Ureter (tissue), 1 donor: ENCODE data around the gene CPXM1. TPM values are rescaled to one million over a fixed set of nuclear protein-coding genes. Genes with fewer than 3 reads are reported as not detected.
A peak's percentile ranks its signal among the peaks of the same experiment; 100 is the strongest.

ENCODE experiments used
- DNase-seq: peaks from one replicate; pipeline ENCODE4 v3.0.0-alpha.2; 2020; ENCODE audit warnings: low spot score
- total RNA-seq: library from RNA; stranded (reverse); gene quantifications from one replicate; pipeline ENCODE4 v1.2.4, GENCODE V29; 2023
- donor health status: DM: yes; HTN: yes; CAD: no.

Gene CPXM1
- total RNA-seq, 1 donor from 2014 or later = 3.0 TPM

GRCh38 chr20:2763186-2763585, 37.2 kb downstream of the CPXM1 start:
- DNase-seq = no peak

- no peak for DNase-seq
These were observed 37.8 kb downstream of the CPXM1 start for GRCh38 chr20:2762578-2763131.

GRCh38 chr20:2761885-2762284, 38.5 kb downstream of the CPXM1 start:
- no peak for DNase-seq

- DNase-seq = no peak
These were observed 39.5 kb downstream of the CPXM1 start for GRCh38 chr20:2760952-2761305.

GRCh38 chr20:2760297-2760951, 40.0 kb downstream of the CPXM1 start:
- DNase-seq = no peak

- no peak for DNase-seq
These were observed 40.7 kb downstream of the CPXM1 start for GRCh38 chr20:2759603-2760296.

- DNase-seq = no peak
These were observed 41.3 kb downstream of the CPXM1 start for GRCh38 chr20:2759143-2759542.

GRCh38 chr20:2757969-2758368, 42.5 kb downstream of the CPXM1 start:
- no peak for DNase-seq

GRCh38 chr20:2757001-2757400, 43.4 kb downstream of the CPXM1 start:
- no peak for DNase-seq

- DNase-seq = no peak
These were observed 44.3 kb downstream of the CPXM1 start for GRCh38 chr20:2756056-2756611.

GRCh38 chr20:2755451-2756055, 44.9 kb downstream of the CPXM1 start:
- DNase-seq = no peak

GRCh38 chr20:2754424-2754823, 46.0 kb downstream of the CPXM1 start:
- no peak for DNase-seq

- no peak for DNase-seq
These were observed 46.9 kb downstream of the CPXM1 start for GRCh38 chr20:2753461-2754040.

GRCh38 chr20:2752567-2753460, 47.6 kb downstream of the CPXM1 start:
- DNase-seq = no peak

GRCh38 chr20:2751878-2752566, 48.4 kb downstream of the CPXM1 start:
- DNase-seq = no peak

- no peak for DNase-seq
These were observed 49.0 kb downstream of the CPXM1 start for GRCh38 chr20:2751347-2751877.

- peak; percentile 68 for DNase-seq
These were observed 49.8 kb downstream of the CPXM1 start for GRCh38 chr20:2750491-2751251.

GRCh38 chr20:2749951-2750490, 50.4 kb downstream of the CPXM1 start:
- no peak for DNase-seq

- DNase-seq = no peak
These were observed 51.0 kb downstream of the CPXM1 start for GRCh38 chr20:2749343-2749950.
